GM21786 (cell line): ENCODE measurements around the gene TNFRSF19.

Experiments used
- ATAC-seq: cut with Tn5 transposase; IDR thresholded peaks from one replicate; pipeline ENCODE4 v1.9.1; 2021; ENCODE audit not compliant: unreplicated experiment

TNFRSF19 gene

DNA sequence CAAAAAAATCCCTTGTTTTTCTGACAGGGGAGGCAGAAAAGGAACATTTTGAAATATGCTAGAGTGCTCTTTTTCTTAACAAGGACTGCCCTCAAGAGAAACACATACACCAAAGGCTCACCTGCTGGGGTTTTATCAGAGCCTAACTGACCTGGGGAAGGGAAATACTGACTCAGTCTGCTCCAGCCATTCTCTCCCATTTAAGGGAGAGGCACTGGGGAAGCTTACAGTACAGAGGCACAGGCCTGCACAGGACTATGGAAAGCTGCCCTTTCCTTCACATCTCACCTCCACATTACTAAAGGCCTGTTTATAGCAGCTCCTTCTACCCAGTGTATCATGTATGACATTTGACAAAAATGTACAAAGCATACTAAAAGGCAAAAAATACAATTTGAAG lies 30.3 kb downstream of the TNFRSF19 start:
- ATAC-seq, result no peak

DNA sequence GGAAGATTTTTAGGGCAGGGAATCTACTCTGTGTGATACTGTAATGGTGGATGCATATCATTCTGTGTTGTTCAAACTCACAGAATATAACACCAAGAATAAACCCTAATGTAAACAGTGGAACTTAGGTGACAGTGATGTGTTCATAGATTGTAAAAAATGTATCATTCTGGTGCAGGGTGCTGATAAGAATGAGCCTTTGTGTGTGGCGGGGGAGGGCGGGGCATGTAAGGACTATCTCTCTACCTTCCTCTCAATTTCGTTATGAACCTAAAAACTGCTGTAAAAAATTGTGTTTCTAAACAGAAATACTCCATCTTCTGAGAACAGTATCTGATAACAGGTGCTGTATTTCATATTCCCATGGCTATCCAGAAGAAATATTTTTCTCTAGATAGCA lies 35.6 kb downstream of the TNFRSF19 start:
- no peak for ATAC-seq

DNA sequence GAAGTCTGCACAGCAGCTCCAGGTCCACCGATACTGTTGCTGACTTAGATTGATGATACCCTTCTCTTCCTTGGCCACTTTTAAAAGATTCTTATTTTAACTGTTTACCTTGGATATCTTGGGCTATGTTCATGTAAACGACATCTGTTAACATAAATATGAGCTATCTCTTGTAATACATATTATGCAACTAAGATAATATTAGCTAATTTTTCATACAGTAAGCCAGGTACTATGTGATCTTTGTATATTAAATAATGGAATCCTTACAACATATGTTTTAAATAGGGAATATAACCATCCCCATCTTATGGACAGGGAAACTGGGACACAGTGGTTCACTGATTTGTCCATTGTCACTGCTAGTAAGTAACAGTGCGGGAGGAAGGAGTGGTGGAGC lies 37.9 kb downstream of the TNFRSF19 start:
- no peak for ATAC-seq

DNA sequence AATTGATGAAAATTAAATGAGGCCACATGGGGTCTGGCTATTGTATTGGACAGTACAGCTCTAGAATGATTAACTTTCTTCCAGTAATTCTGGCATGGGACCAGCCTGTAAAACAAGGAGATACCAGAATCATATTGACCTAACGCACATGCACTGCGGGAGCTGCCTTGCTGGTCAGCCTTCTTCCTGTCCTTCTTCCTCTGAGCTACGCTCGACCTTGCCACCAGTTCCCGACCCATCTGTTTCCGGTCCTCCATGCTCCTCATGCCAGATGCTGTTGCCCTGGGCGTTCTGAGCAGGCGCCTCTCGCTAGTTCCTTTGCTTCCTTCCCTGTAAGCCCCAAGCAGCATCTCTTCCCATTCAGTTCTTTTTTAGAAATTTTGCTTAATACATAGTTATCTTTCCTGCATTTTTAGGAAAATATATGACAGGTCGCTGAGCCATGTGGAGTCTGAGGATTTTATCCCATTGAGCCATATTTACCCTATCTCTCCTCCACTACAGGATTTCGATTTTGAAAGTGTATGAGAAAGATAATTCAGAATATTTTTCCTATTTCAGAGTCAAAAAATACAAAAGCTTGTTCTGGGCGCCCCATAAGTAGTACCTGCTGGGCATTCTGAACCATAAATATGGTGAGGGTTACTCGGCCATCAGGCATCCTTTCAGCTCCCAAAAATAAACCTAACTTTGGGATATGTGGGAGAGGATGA lies 38.6 kb downstream of the TNFRSF19 start:
- ATAC-seq, result no peak

DNA sequence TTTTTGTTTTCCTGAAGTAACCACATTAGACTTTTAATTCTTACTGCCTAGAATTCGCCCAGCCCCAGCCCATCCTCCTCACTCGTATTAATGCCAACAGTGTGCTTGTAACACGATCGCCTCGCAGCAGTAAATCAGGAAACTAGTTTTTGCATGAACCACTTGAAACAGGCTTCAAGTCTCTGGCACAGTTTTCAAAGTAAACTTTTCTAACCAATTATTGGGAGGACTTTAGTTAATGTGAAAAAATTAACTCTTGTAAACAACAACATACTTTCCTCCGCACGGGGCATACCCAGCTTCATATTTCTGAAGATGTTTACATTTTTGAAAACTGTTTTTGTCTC lies 39.2 kb downstream of the TNFRSF19 start:
- ATAC-seq, result no peak

DNA sequence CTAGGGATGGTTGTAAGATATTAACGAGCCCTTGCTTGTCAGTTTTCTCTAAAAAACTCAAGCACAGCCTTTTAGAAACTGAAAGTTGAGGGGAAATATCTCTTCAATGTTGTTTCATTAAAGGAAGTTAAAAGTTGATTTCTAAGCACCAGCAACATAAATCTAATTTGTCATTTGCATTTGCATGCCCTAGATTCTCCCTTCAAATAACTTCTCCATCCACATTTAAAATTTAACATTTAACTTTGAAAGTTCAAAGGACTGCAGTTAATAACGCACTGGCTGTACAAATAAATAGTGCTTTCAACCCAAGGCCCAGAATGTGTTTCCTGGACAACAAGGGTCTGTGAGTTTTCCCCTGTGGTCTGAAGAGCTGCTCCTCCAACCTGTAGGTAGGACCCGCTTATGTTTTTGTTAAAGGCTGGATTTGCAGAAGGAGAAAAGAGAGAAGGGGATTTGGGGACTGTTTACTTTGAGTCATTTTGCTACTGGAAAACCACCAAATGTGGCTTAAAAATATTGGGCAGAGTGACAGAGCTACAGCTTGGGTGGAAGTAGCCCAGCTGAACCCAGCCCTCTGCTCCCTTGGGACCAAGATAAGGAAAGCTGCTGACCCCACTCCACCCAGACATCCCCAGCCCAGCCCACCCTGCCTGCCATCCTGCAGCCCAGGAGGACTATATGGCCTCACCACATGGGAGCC lies 39.8 kb downstream of the TNFRSF19 start:
- no peak for ATAC-seq

DNA sequence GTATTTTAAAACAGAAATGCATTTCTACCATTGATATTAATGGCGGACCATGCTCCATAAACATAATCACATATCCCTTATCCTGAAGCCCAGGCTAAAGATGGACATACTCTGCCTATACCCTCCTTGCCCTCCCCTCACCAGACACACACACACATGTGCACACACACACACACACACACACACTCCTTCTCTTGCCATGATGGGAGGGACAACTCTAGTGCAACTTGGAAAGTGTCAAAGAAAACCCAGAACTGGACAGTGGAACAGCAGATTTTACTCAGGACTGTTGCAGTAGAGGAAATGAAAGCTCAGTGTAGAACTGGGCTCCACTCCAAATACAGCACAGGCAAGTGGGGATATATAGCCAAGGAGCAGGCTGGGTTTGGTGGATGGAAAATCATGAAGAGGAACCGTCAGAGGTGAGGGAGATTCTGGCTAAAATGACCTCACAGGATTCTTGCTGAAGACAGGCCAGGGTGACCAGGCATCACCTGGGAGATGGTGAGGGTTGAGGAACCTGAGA lies 40.8 kb downstream of the TNFRSF19 start:
- no peak for ATAC-seq

DNA sequence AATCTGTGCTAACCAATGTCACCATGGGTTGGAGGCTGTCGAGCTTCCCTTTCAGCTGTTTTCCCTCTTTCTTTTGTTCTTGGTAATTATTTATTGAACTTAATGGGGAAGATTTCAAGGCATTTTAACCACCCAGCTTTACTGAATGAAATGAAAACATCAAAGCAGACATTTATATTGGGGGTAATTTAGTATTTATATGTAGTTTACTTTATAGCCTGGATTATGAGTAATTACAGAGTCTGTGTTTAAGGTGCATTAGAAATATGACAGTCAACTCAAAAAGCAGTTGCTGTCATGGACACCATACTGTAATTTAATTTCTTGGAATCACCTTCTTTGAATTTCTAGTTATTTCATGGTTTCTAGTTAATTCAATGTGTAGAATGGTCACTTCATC lies 42.0 kb downstream of the TNFRSF19 start:
- no peak for ATAC-seq

DNA sequence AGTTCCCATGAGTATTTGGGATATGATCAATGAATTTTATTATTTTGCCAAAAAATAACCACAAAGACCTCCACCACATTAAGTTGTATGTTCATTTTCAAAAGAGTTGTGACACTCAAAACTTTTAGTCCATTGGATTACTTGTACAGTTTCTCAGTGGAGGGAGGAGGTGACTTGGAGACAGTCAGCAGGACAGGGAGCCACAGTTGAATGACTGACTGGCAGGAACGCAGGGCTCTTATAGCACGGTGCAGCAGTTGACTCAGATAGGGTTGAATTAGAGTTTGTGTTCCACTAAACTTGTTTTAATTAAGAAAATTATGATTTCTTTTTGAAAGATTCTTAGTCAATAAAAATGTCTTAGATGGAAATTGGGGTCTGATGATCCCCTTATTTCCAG lies 42.5 kb downstream of the TNFRSF19 start:
- no peak for ATAC-seq

DNA sequence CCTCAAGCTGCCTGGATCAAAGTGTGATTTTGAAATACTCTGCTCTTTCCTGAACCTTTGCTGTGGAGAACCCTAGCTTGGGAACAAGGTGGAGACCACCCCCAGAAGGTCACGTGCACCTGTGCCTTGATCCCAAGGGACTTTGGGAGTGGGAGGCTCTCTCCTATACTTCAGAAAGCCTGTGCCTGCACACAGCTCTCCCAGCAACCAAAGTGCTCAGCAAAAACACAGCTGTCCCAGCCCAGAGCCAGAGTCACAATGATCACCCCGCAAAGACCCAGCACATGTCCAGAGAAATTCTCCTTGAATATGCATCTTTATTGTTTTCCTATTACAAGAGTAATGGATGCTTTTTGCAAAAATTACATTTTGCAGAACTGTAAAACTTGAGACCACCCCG lies 43.4 kb downstream of the TNFRSF19 start:
- ATAC-seq, result no peak

DNA sequence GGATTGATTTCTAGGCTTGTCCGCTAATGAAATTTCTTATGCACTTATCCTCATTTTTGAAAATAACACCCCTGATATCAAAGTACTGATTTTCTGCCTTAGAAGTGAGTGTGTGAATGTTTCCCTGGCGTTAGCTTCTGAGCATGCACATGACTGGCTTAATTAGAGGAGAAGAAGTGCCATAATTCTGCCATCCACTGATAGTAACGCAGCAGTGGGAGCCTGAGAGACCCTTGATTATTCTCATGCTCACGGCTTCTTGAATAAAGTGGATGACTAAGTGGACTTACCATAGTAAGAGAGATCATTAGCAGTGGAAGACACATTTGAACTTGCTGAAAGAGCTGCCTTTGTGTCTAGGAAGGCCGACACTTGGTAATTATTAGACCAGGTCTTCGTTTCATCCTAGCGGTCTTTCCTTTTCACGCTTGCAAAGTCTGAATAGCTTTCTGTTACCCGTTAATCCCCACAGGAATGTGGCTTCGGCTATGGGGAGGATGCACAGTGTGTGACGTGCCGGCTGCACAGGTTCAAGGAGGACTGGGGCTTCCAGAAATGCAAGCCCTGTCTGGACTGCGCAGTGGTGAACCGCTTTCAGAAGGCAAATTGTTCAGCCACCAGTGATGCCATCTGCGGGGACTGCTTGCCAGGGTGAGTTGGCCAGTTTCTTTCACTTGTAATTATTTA lies 45.3 kb downstream of the TNFRSF19 start:
- ATAC-seq, result no peak

DNA sequence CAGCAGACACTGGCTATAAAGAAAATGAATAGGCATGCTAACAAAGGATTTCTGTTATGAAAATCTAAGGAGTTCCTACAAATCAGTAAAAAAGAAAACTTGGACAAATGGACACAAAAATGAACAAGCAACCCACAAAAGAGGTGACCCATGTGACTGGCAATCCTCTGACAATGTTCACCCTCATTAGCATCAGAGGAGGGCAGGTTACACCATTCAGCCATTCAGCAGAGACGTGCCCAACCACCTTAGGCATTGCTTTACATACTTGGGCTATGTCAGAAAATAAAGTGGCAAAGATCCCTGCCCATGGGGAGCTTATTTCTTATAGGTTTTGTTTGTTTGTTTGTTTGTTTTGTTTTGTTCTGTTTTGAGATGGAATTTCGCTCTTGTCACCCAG lies 46.0 kb downstream of the TNFRSF19 start:
- ATAC-seq, result no peak

DNA sequence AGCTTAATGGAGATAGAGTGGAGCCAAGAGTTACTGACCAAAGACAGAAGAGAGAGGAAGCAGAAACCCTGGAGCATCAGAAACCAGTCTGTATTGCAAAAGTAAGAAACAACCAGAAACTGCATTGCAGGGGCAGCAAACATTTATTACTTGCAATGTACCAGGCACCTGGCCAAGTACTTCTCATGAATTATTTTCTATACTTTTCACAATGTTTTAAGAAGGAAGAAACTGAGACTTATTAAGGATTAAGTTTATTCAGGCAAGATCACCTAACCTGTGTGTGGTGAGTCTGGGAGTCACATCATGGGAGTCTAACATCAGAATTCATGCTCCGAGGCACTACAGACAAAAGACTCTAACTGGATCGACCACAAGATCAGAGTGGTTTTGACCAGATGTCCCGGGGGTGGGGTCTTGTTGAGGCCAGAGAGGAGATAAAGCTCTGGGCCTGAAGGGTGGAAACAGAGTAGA lies 47.4 kb downstream of the TNFRSF19 start:
- no peak for ATAC-seq

DNA sequence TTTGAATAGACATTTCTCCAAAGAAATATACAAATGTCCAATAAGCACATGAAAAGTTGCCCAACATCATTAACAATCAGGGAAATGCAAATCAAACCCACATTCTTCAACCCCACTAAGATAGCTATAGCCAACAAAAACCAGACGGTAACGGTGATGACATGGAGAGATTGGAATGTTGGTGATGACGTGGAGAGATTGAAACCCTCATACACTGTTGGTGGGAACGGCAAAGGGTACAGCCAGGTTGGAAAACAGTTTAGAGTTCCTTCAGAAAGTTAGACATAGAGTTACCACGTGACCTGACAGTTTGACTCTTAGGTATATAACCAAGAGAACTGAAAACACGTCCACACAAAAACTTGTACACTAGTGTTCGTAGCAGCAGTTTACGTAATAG lies 48.1 kb downstream of the TNFRSF19 start:
- ATAC-seq, result no peak

DNA sequence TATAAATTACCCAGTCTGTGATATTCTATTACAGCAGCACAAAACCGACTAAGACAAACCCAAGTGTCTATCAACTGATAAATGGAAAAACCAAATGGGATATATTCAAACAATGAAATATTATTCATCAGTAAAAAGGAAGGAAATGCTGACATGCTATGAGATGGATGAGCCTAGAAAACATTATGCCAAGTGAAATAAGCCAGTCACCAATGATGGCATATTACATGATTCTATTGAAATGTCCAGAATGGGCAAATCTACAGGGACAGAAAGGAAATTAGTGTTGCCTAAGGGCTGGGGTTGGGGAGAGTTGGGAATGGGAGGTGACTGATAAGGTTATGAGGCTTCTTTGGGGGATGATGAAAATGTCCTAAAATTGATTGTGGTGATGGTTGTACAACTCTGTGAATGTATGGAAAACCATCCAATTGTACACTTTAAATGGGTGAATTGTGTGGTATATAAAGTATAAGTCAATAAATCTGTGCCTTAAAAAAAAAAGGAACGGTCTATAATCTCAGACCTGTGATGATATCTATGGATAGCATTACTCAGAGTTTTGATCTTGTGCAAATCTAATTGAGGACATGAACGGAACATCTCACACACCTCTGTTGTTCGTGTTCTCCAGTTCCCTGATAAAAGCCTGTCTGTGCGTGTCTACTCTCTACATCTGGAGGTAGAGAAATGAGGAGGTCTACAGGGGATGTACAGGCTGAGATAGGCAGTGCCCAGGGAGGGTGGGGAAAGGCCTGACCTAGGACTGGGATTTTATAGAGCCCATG lies 49.0 kb downstream of the TNFRSF19 start:
- ATAC-seq, result no peak

DNA sequence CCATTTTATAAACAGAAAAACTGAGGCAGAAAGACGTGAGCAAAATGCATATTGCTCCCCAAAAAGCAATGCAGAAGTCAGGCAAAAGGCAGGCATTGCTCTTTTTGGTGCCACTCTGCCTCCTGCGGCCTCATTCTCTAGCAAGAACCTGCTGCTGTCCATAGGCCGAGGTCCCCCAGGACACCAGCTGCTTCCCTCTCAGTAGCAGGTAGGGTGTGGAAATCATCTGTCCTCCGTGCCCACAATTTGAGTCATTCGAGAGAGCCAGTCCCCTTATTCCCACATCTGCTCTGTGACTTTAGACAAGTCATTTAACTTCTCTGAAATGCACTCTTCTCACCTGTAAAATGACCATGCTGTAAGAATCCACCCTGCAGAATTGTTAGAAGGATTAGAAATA lies 50.0 kb downstream of the TNFRSF19 start:
- ATAC-seq, result no peak

DNA sequence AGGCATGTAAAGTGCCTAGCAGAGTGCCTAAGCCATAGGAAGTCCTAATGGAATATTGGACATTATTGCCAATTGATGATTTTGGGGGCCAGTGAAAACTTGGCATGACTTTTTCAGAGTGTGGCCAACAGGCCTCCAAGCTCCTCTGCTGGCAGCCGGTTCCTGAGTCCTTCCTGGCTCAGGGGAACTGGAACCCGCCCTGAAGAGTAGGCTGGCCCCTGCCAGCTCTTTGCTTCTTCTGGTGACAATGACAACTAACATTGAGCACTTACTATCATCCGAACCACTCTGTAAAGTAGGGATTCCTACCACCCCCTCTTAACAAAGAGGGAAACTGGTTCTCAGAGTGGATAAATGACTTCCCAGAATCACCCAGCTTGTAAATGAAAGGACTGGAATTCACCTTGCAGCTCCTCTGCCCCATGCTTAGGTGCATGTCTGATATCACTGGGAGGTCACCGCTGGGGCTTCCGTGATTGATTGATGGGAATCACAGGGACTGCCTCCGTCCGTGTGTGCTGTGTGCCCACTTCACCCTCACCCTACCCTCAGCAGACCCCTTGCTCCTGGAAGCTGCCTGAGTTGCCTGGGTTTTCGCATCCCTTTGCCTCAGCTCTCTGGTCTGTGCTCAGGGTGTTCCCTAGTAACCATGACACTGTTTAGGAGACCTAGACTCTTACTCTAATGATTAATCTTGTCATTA lies 50.6 kb downstream of the TNFRSF19 start:
- no peak for ATAC-seq

DNA sequence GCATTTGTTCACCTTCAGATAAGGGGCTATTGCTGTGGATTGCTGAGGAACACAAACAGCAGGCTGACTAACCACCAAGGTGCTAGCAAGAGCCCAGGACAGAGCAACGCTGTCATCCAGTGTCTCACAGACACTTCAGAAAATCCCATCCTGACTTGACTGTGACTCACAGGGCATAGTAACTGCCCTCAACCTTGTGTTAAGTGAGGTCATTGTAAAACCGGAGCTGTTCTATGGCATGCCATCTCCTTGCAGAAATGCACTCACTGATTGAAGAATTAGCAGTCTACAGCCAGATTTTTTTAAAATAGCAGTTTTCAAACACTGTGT lies 51.1 kb downstream of the TNFRSF19 start:
- ATAC-seq, result no peak

DNA sequence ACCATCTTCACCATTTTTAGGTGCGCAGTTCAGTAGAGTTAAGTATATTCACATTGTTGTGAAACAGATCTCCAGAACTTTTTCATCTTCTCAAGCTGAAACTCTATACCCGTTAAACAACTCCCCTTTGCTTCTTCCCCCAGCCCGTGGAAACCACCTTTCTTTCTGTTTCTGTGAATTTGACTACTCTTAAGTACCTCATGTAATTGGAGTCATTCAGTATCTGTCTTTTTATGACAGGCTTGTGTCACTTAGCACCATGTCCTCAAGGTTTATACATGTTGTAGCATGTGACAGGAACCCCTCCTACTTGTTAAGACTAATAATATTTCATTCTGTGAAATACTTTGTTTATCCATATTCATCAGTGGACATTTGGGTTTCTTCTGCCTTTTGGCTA lies 52.8 kb downstream of the TNFRSF19 start:
- ATAC-seq, result no peak

DNA sequence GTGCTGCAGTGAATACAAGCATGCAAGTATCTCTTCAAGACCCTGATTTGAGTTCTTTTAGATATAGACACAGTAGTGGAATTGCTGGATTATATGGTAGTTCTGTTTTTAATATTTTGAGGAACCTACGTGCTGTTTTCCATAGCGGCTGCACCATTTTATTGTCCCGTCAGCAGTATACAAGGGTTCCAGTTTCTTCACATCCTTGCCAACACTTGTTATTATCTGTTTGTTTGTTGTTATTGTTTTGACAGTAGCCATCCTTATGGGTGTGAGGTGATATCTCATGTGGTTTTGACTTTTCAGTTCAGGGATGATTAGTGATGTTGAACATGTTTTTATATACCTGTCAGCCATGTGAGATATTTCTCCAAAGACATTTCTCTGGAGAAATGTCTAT lies 53.2 kb downstream of the TNFRSF19 start:
- ATAC-seq, result no peak

DNA sequence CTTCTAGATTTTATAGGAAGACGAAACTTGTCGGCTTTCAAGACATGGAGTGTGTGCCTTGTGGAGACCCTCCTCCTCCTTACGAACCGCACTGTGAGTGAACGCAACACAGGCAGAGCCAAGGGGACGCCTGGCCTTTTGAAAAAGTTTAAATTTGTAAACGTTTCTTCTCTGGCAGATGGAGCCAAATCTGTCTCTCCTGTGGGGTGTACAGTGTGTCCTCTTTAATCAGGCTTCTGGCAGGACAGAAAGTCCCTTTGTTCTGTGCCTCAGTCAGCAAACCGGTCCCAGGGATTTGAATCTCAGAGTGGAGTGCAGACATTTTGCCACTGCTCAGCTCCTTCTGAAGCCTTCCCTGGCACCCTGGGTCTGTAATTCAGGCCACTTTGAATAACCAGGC lies 56.5 kb downstream of the TNFRSF19 start:
- ATAC-seq, result no peak
